Brain microvascular endothelial cell (primary cell): Measurements from ENCODE around the gene CLBA1.

Experiments used
- DNase-seq: peaks from one replicate; pipeline ENCODE4 v3.0.0-alpha.2; 2020
- H3K27ac ChIP-seq: fragments of 250-450 bp; sonication (Bioruptor Pico); 2 replicates; pipeline ENCODE4 v1.5.1; 2020; ENCODE audit warnings: mild to moderate bottlenecking, moderate library complexity
- H3K27me3 ChIP-seq: fragments of 250-450 bp; sonication (Bioruptor Pico); replicated peaks from 2 replicates; pipeline ENCODE4 v1.5.1; 2020; ENCODE audit warnings: mild to moderate bottlenecking
- H3K36me3 ChIP-seq: fragments of 250-450 bp; sonication (Bioruptor Pico); replicated peaks from 2 replicates; pipeline ENCODE4 v1.5.1; 2020; ENCODE audit warnings: mild to moderate bottlenecking
- H3K4me3 ChIP-seq: 2 replicates; pipeline ENCODE4 v1.5.1; 2011; ENCODE audit warnings: low read depth, mild to moderate bottlenecking, control low read depth, low read length, moderate library complexity
- in situ Hi-C: cut with HindIII; loops from 2 replicates; pipeline ENCODE4 v1.10.0; 2017; ENCODE audit warnings: low sequenced_read_pairs, low pct_ligation_motif_present
- TF ChIP-seq, protein P1 (sequence below): IDR thresholded peaks from 2 replicates; pipeline ENCODE4 v1.5.1; 2011; ENCODE audit warnings: low read depth, mild to moderate bottlenecking, moderate library complexity, low read length, control low read depth, inconsistent platforms; ENCODE audit errors: missing control alignments

CLBA1 gene

DNA sequence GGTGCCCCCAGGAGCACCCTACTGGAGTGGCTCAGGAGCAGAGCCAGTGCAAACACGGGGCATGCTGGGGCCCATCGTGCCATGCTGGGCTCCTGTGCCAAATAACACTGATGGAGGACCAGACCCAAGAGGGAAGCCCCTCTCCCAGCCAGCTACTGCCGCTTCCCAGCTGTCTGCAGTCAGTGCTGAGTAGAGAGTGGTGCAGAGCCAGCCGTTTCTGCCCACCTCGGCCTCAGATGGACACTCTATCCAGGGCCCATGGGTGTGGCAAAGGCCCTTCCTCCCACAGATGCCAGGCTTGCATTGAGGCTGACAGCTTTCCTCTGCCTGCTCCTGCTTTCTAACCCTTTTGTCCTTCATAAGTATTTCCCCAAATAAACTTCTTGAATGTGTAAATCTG, 13.2 kb downstream of the CLBA1 start:
- DNase-seq = no peak
- H3K36me3 ChIP-seq = no peaks in the 10 kb centered on the region
- no peak overlapping the region for H3K27ac ChIP-seq
- H3K4me3 ChIP-seq = no peak overlapping the region
- in situ Hi-C loops = no loop called here
- no peaks in the 10 kb centered on the region for H3K27me3 ChIP-seq
- TF ChIP-seq, protein P1, sequence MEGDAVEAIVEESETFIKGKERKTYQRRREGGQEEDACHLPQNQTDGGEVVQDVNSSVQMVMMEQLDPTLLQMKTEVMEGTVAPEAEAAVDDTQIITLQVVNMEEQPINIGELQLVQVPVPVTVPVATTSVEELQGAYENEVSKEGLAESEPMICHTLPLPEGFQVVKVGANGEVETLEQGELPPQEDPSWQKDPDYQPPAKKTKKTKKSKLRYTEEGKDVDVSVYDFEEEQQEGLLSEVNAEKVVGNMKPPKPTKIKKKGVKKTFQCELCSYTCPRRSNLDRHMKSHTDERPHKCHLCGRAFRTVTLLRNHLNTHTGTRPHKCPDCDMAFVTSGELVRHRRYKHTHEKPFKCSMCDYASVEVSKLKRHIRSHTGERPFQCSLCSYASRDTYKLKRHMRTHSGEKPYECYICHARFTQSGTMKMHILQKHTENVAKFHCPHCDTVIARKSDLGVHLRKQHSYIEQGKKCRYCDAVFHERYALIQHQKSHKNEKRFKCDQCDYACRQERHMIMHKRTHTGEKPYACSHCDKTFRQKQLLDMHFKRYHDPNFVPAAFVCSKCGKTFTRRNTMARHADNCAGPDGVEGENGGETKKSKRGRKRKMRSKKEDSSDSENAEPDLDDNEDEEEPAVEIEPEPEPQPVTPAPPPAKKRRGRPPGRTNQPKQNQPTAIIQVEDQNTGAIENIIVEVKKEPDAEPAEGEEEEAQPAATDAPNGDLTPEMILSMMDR = no peak

- no peaks in the 10 kb centered on the region for H3K36me3 ChIP-seq
- TF ChIP-seq, protein P1 = no peak
- in situ Hi-C loops = no loop called here
- H3K27me3 ChIP-seq = no peaks in the 10 kb centered on the region
- no peak overlapping the region for H3K4me3 ChIP-seq
- H3K27ac ChIP-seq = no peak overlapping the region
- DNase-seq = no peak
Observed at GRCh38 chr14:104999361-104999760, 13.8 kb downstream of the CLBA1 start.

GRCh38 chr14:105005329-105005928, 19.8 kb downstream of the CLBA1 start:
- no peak for DNase-seq
- Histone ChIP-seq H3K27me3 (no peaks in the 10 kb centered on the region), H3K27ac (no peak overlapping the region), H3K36me3 (peaks cover 15% of the 10 kb centered on the region), H3K4me3 (no peak overlapping the region)
- in situ Hi-C loops = no loop called here
- TF ChIP-seq, protein P1 = no peak

DNA sequence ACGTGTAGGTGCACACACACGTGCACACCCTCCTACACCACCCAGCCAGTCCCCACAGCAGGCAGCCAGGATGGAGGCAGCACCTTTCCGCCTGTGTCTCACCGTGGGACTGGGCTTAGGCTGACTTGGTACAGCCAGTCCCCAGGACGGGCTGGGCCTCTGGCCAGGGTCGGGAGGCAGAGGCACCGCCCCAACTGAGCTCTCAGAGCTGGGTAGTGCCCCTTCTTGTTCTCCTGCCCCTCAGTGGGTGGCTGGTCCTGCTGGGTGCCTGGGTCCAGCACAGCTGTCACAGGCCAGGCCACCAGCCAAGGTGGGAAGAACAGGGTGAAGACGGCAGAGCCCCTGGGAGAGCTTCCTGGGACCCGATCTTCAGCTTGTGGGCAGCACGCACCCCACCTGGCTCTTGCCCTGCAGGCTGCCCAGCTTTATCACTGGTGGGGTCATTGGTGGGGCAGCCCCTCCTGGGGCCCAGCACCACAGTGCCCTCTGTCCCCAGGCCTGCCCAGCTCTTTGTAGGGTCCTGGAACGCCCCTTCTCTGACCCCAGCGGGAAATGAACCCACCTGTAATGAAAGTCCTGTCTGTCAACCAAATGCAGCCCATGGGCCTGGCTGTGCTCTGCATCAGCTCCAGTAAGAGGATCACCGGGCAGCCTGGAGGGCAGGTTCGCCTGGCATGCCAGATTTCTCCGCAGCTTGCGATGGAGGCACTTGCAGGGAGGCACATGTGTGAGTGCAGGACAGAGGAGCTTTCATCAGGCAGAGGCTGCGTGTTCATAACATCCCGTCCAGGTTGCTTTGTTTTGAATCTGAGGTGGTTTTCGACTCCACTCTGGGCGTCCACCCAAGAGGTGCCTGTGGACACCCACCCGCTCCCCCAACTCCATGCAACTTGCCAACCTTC, 20.6 kb downstream of the CLBA1 start:
- peaks cover 23% of the 10 kb centered on the region for H3K36me3 ChIP-seq

DNA sequence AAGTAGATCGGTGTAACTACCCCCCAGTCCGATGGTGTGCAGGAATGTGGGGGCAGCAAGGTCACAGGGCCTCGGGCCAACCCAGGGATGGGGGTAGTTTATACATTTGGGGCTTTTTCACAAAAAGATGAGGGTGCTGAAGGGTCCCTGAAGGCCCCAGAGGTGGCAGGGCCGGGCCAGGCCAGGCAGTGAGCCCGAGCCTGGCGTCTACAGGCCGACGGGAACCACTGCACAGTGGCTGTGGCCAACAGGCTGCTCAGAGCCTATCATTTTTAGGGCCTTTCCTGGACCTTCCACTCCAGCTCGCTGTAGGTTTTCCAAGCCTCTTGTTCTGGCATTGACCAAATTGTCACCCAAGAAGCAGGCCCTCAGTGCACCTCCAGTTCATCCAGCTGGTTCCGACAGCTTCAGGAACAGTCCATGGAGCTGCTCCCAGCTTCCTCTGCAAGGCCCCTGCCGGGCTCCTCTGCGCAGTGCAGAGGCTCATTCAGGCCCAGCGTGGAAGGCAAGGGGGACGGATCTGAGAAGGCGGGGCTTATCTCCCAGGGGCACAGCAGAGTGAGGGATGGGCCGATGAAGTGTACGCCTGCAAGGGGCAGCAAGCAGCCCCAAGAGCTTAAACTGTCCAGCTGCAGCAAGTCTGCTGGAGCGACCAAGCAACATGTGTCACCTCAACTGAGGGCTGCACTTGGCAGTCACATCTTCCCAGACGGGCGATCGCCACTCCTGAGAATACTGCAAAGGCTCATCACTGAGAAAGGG, 21.4 kb downstream of the CLBA1 start:
- TF ChIP-seq, protein P1 = no peak
- in situ Hi-C loops = no loop called here
- H3K36me3 ChIP-seq = peaks cover 27% of the 10 kb centered on the region
- H3K27ac ChIP-seq = no peak overlapping the region
- H3K27me3 ChIP-seq = no peaks in the 10 kb centered on the region
- no peak for DNase-seq
- H3K4me3 ChIP-seq = no peak overlapping the region

More for the DNA sequence above, 20.6 kb downstream of the CLBA1 start:
- Histone ChIP-seq H3K4me3 (no peak overlapping the region), H3K27ac (no peak overlapping the region), H3K27me3 (no peaks in the 10 kb centered on the region)
- in situ Hi-C loops = no loop called here
- TF ChIP-seq, protein P1 = no peak
- DNase-seq = no peak
